Tibial nerve (tissue), 4 donors: ENCODE results near the gene ATP11A.

Experiments
- EP300 ChIP-seq, 2 donors: sonication (generic); formaldehyde crosslinking; IDR thresholded peaks; one replicate each; pipeline ENCODE4 v1.6.1; 2017; ENCODE audit warnings: antibody characterized with exemption in 2 of 2, mild to moderate bottlenecking in 1 of 2
- TF ChIP-seq, protein P1 (sequence below), 5 experiments: fragments of 200-600 bp in 3 of 5; fragments of 450-650 bp in 2 of 5; sonication (generic) in 3 of 5; IDR thresholded peaks; one replicate each; pipeline ENCODE4 v1.5.1; 2016 to 2019; ENCODE audit warnings: antibody characterized with exemption in 5 of 5, mild to moderate bottlenecking in 3 of 5, moderate library complexity in 2 of 5

- TF ChIP-seq, protein P1, sequence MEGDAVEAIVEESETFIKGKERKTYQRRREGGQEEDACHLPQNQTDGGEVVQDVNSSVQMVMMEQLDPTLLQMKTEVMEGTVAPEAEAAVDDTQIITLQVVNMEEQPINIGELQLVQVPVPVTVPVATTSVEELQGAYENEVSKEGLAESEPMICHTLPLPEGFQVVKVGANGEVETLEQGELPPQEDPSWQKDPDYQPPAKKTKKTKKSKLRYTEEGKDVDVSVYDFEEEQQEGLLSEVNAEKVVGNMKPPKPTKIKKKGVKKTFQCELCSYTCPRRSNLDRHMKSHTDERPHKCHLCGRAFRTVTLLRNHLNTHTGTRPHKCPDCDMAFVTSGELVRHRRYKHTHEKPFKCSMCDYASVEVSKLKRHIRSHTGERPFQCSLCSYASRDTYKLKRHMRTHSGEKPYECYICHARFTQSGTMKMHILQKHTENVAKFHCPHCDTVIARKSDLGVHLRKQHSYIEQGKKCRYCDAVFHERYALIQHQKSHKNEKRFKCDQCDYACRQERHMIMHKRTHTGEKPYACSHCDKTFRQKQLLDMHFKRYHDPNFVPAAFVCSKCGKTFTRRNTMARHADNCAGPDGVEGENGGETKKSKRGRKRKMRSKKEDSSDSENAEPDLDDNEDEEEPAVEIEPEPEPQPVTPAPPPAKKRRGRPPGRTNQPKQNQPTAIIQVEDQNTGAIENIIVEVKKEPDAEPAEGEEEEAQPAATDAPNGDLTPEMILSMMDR (IDR thresholded peaks at IDR 0.05), result no peak
- TF ChIP-seq EP300 (IDR thresholded peaks at IDR 0.05), result no peak
Measured at GRCh38 chr13:112768795-112769481, 79.1 kb downstream of the ATP11A start.
